ENCODE measurements around the gene GPR55. TPM values are rescaled to one million over a fixed set of nuclear protein-coding genes. Genes with fewer than 3 reads are reported as not detected.
A peak's percentile ranks its signal among the peaks of the same experiment; 100 is the strongest.

The GPR55 gene
- total RNA-seq, 1 experiment from 2014 or later: not detected

- DNase-seq (ENCODE audit: low read depth): no peak
These were observed 24.0 kb downstream of the GPR55 start for GRCh38 chr2:230901006-230901405.

GRCh38 chr2:230900336-230900995 is 24.6 kb downstream of the GPR55 start:
- DNase-seq (ENCODE audit: low read depth): no peak

- no peak for DNase-seq (ENCODE audit: low read depth)
These were observed 25.3 kb downstream of the GPR55 start for GRCh38 chr2:230899786-230900185.

GRCh38 chr2:230899287-230899686 is 25.8 kb downstream of the GPR55 start:
- no peak for DNase-seq (ENCODE audit: low read depth)

GRCh38 chr2:230898713-230899091 is 26.3 kb downstream of the GPR55 start:
- no peak for DNase-seq (ENCODE audit: low read depth)

- DNase-seq (ENCODE audit: low read depth): no peak
These were observed 26.9 kb downstream of the GPR55 start for GRCh38 chr2:230898016-230898712.

- DNase-seq (ENCODE audit: low read depth): no peak
These were observed 28.5 kb downstream of the GPR55 start for GRCh38 chr2:230896346-230897115.

- no peak for DNase-seq (ENCODE audit: low read depth)
These were observed 29.3 kb downstream of the GPR55 start for GRCh38 chr2:230895536-230896345.

GRCh38 chr2:230893841-230894781 is 30.9 kb downstream of the GPR55 start:
- DNase-seq (ENCODE audit: low read depth): no peak

- no peak for DNase-seq (ENCODE audit: low read depth)
These were observed 31.7 kb downstream of the GPR55 start for GRCh38 chr2:230893338-230893737.

- DNase-seq (ENCODE audit: low read depth): no peak
These were observed 33.5 kb downstream of the GPR55 start for GRCh38 chr2:230891509-230891908.

GRCh38 chr2:230891064-230891463 is 34.0 kb downstream of the GPR55 start:
- peak; percentile 36 for DNase-seq (ENCODE audit: low read depth)

GRCh38 chr2:230890646-230891045 is 34.4 kb downstream of the GPR55 start:
- DNase-seq (ENCODE audit: low read depth): no peak

- DNase-seq (ENCODE audit: low read depth): no peak
These were observed 35.0 kb downstream of the GPR55 start for GRCh38 chr2:230889911-230890601.

- no peak for DNase-seq (ENCODE audit: low read depth)
These were observed 36.1 kb downstream of the GPR55 start for GRCh38 chr2:230888824-230889400.

GRCh38 chr2:230887342-230887741 is 37.7 kb downstream of the GPR55 start:
- DNase-seq (ENCODE audit: low read depth): no peak

GRCh38 chr2:230886671-230887071 is 38.4 kb downstream of the GPR55 start:
- no peak for DNase-seq (ENCODE audit: low read depth)

GRCh38 chr2:230886206-230886605 is 38.8 kb downstream of the GPR55 start:
- DNase-seq (ENCODE audit: low read depth): no peak

GRCh38 chr2:230885463-230886130 is 39.4 kb downstream of the GPR55 start:
- DNase-seq (ENCODE audit: low read depth): no peak
